ENCODE results near the gene CCM2L. TPM values are rescaled to one million over a fixed set of nuclear protein-coding genes. Genes with fewer than 3 reads are reported as not detected.

The CCM2L gene
- total and polyA plus RNA-seq, 9 of the 15 experiments (the other 6 are each of a cell fraction or from before 2014, with no cell fraction given), result 0.04 TPM; not detected in 8

GRCh38 chr20:32013326-32013725 is 3.1 kb downstream of the CCM2L start:
- POLR2A ChIA-PET, result interaction anchor here (0.6 to 0.9 kb wide), 4 partner anchors 22 to 188 kb away, joined by 3 to 5 read pairs (median 3); no protein-coding TSS in a partner anchor

More at GRCh38 chr20:32013326-32013725, 3.1 kb downstream of the CCM2L start:
- no peaks in the 10 kb centered on the region for H3K79me2 ChIP-seq (ENCODE audit: control insufficient read depth, insufficient read depth, low read length)
- no peak for DNase-seq (ENCODE audit: extremely low read depth in 1 of 4, low spot score in 3 of 4)
- H3K27ac ChIP-seq (ENCODE audit: extremely low read depth, low read depth, low read length), result no peak overlapping the region
- peaks cover 0 to 7% of the 10 kb centered on the region in 2 experiments; a peak in 4 of 5 replicates for H3K4me1 ChIP-seq (replicated peaks in 1 of 2; ENCODE audit: control insufficient read depth in 2 of 2, insufficient read depth in 2 of 2, low read length in 2 of 2)
- no peaks in the 10 kb centered on the region for H3K36me3 ChIP-seq (ENCODE audit: control insufficient read depth, insufficient read depth, low read length)
- intact Hi-C loops (cut with micrococcal nuclease), result no loop called here
- no peaks in the 10 kb centered on the region for H3K9me1 ChIP-seq (ENCODE audit: control insufficient read depth, insufficient read depth, low read length)
- TF ChIP-seq ZNF197 (CRISPR knock-in tag; IDR thresholded peaks at IDR 0.05; ENCODE audit: low read depth) (no peak), CREM (IDR thresholded peaks at IDR 0.05; ENCODE audit: low read depth) (no peak), ZBTB9 (CRISPR knock-in tag; IDR thresholded peaks at IDR 0.05) (no peak), BCLAF1 (IDR thresholded peaks at IDR 0.05; ENCODE audit: borderline replicate concordance in 1 of 2, control insufficient read depth in 1 of 2, low read depth in 2 of 2, low read length in 1 of 2) (no peak), MECOM (CRISPR knock-in tag; IDR thresholded peaks at IDR 0.05) (no peak), PHF8 (IDR thresholded peaks at IDR 0.05; ENCODE audit: borderline replicate concordance, low read length) (no peak)
- peaks cover 3% of the 10 kb centered on the region; the same call in 1 of the 2 replicates for H4K20me1 ChIP-seq (replicated peaks; ENCODE audit: control insufficient read depth, insufficient read depth, low read length)
- in situ Hi-C loops (cut with MboI), result no loop called here
- H3K9ac ChIP-seq (ENCODE audit: insufficient read depth in 1 of 2, low read depth in 2 of 2, low read length in 2 of 2), result no peak overlapping the region
- peaks cover 8 to 52% of the 10 kb centered on the region in 2 experiments; a peak in 4 of 5 replicates for H3K27me3 ChIP-seq (ENCODE audit: control insufficient read depth in 2 of 2, insufficient read depth in 2 of 2, low read length in 2 of 2)
- no peak overlapping the region for H3K4me3 ChIP-seq
- BruUV-seq (replicated peaks), result no TSS peak
- no peak overlapping the region for H3K4me2 ChIP-seq (ENCODE audit: insufficient read depth, low read length)
- no peak for FAIRE-seq
- CTCF ChIA-PET (ENCODE audit: low intra/inter-chr PET ratio), result no interaction called here
- ATAC-seq, result no peak
- no peaks in the 10 kb centered on the region for H3K9me3 ChIP-seq (replicated peaks; ENCODE audit: control insufficient read depth, insufficient read depth, low read depth, low read length)
- H2AFZ ChIP-seq (ENCODE audit: low read depth, low read length), result no peak overlapping the region
- 0% methylated on average over 5 of the region's 7 CpGs for WGBS (ENCODE audit: insufficient coverage, low coverage, missing lambda C conversion rate)

Data from K562 (cell line).